HG03064 (cell line): ENCODE results near the gene RICTOR.

Source experiments
- ATAC-seq: cut with Tn5 transposase; IDR thresholded peaks from one replicate; pipeline ENCODE4 v1.9.1; 2021; ENCODE audit warnings: low read depth; ENCODE audit not compliant: unreplicated experiment

The RICTOR gene

DNA sequence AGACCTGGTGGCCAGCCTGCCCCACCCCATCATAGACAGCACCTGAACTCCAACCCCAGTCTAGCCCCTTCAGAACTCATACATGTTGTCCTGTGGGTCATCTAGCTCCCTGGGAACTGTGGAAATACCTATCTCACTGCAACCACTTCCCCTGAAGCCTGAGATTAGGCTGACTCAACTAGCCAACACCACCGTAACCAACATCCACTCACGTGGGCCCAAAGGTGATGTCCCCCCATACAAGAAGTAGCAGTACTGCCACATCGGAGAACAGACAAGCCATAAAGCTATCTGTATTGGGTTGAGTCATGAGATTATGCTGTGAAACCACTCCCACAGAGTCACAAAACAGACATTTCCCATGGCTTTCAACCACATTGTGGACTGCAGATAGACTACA, 181.8 kb downstream of the RICTOR start:
- no peak for ATAC-seq

GRCh38 chr5:38891563-38891962, 182.6 kb downstream of the RICTOR start:
- no peak for ATAC-seq

DNA sequence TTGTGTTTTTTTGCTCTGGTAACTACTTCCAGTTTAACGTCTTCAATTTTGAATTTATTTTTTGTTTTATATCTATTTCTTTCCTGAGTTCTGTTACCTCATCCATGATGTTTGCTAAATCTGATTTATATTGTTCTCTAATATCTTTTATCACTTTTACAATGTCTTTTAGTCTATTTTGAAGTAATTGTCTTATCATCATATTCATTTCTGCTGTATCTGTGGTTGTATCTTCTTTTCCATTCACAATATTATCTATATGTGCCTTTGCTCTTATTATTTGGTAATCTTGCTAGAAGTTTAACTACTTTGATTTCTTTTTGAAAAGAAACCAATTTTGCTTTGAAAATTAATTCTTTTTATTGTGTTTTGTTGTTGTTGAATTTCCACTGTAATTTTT, 184.8 kb downstream of the RICTOR start:
- no peak for ATAC-seq

- ATAC-seq = no peak
Measured at GRCh38 chr5:38888041-38888440, 186.2 kb downstream of the RICTOR start.
